ENCODE measurements around the gene ZSCAN2.
A peak's percentile ranks its signal among the peaks of the same experiment; 100 is the strongest.

Gene ZSCAN2

GRCh38 chr15:84597296-84597695 lies 3.5 kb upstream of the ZSCAN2 start:
- peaks cover 23% of the 10 kb centered on the region for H3K4me1 ChIP-seq (ENCODE audit: control insufficient read depth, insufficient read depth, low read length, poor library complexity, severe bottlenecking)
- H3K36me3 ChIP-seq (ENCODE audit: control insufficient read depth, insufficient read depth, low read length): no peaks in the 10 kb centered on the region
- no peak overlapping the region for H3K27ac ChIP-seq (ENCODE audit: insufficient read depth, low read length, poor library complexity, severe bottlenecking)

GRCh38 chr15:84598250-84598649 lies 2.6 kb upstream of the ZSCAN2 start:
- no peak overlapping the region for H3K4me3 ChIP-seq (ENCODE audit: insufficient read depth, low read depth, low read length, poor library complexity, severe bottlenecking)
- H3K4me1 ChIP-seq (ENCODE audit: control insufficient read depth, insufficient read depth, low read length, poor library complexity, severe bottlenecking): peaks cover 23% of the 10 kb centered on the region
- no peaks in the 10 kb centered on the region for H3K36me3 ChIP-seq (ENCODE audit: control insufficient read depth, insufficient read depth, low read length)
- H3K27me3 ChIP-seq (replicated peaks; ENCODE audit: control insufficient read depth, insufficient read depth, low read length, poor library complexity, severe bottlenecking): no peaks in the 10 kb centered on the region
- DNase-seq: no peak
- no peaks in the 10 kb centered on the region for H3K9me3 ChIP-seq (ENCODE audit: control insufficient read depth, low read length)
- H3K27ac ChIP-seq (ENCODE audit: insufficient read depth, low read length, poor library complexity, severe bottlenecking): peak overlapping the region; percentile 68

More at GRCh38 chr15:84597296-84597695, 3.5 kb upstream of the ZSCAN2 start:
- no peak for DNase-seq
- no peaks in the 10 kb centered on the region for H3K27me3 ChIP-seq (replicated peaks; ENCODE audit: control insufficient read depth, insufficient read depth, low read length, poor library complexity, severe bottlenecking)
- no peaks in the 10 kb centered on the region for H3K9me3 ChIP-seq (ENCODE audit: control insufficient read depth, low read length)
- no peak overlapping the region for H3K4me3 ChIP-seq (ENCODE audit: insufficient read depth, low read depth, low read length, poor library complexity, severe bottlenecking)

- no peaks in the 10 kb centered on the region for H3K36me3 ChIP-seq (ENCODE audit: control insufficient read depth, insufficient read depth, low read length)
- H3K9me3 ChIP-seq (ENCODE audit: control insufficient read depth, low read length): no peaks in the 10 kb centered on the region
- no peak overlapping the region for H3K4me3 ChIP-seq (ENCODE audit: insufficient read depth, low read depth, low read length, poor library complexity, severe bottlenecking)
- no peak overlapping the region for H3K27ac ChIP-seq (ENCODE audit: insufficient read depth, low read length, poor library complexity, severe bottlenecking)
- no peak for DNase-seq
- H3K27me3 ChIP-seq (replicated peaks; ENCODE audit: control insufficient read depth, insufficient read depth, low read length, poor library complexity, severe bottlenecking): no peaks in the 10 kb centered on the region
- H3K4me1 ChIP-seq (ENCODE audit: control insufficient read depth, insufficient read depth, low read length, poor library complexity, severe bottlenecking): peaks cover 23% of the 10 kb centered on the region
These were observed 1.8 kb upstream of the ZSCAN2 start for GRCh38 chr15:84598993-84599392.

- no peaks in the 10 kb centered on the region for H3K9me3 ChIP-seq (ENCODE audit: control insufficient read depth, low read length)
- H3K36me3 ChIP-seq (ENCODE audit: control insufficient read depth, insufficient read depth, low read length): no peaks in the 10 kb centered on the region
- H3K27ac ChIP-seq (ENCODE audit: insufficient read depth, low read length, poor library complexity, severe bottlenecking): no peak overlapping the region
- DNase-seq: no peak
- H3K27me3 ChIP-seq (replicated peaks; ENCODE audit: control insufficient read depth, insufficient read depth, low read length, poor library complexity, severe bottlenecking): no peaks in the 10 kb centered on the region
- H3K4me3 ChIP-seq (ENCODE audit: insufficient read depth, low read depth, low read length, poor library complexity, severe bottlenecking): no peak overlapping the region
- H3K4me1 ChIP-seq (ENCODE audit: control insufficient read depth, insufficient read depth, low read length, poor library complexity, severe bottlenecking): peaks cover 25% of the 10 kb centered on the region
These were observed 903 bp upstream of the ZSCAN2 start for GRCh38 chr15:84599906-84600305.

GRCh38 chr15:84600331-84600686 lies 500 bp upstream of the ZSCAN2 start:
- H3K9me3 ChIP-seq (ENCODE audit: control insufficient read depth, low read length): no peaks in the 10 kb centered on the region
- H3K27me3 ChIP-seq (replicated peaks; ENCODE audit: control insufficient read depth, insufficient read depth, low read length, poor library complexity, severe bottlenecking): no peaks in the 10 kb centered on the region
- H3K4me3 ChIP-seq (ENCODE audit: insufficient read depth, low read depth, low read length, poor library complexity, severe bottlenecking): peak overlapping the region; percentile 79
- H3K4me1 ChIP-seq (ENCODE audit: control insufficient read depth, insufficient read depth, low read length, poor library complexity, severe bottlenecking): peaks cover 29% of the 10 kb centered on the region
- DNase-seq: peak; percentile 38 to 63 (median 55)
- H3K36me3 ChIP-seq (ENCODE audit: control insufficient read depth, insufficient read depth, low read length): no peaks in the 10 kb centered on the region
- peak overlapping the region; percentile 34 for H3K27ac ChIP-seq (ENCODE audit: insufficient read depth, low read length, poor library complexity, severe bottlenecking)

- Histone ChIP-seq H3K27me3 (replicated peaks; ENCODE audit: control insufficient read depth, insufficient read depth, low read length, poor library complexity, severe bottlenecking) (no peaks in the 10 kb centered on the region), H3K4me1 (ENCODE audit: control insufficient read depth, insufficient read depth, low read length, poor library complexity, severe bottlenecking) (peaks cover 33% of the 10 kb centered on the region), H3K27ac (ENCODE audit: insufficient read depth, low read length, poor library complexity, severe bottlenecking) (peak overlapping the region; percentile 56), H3K36me3 (ENCODE audit: control insufficient read depth, insufficient read depth, low read length) (no peaks in the 10 kb centered on the region), H3K4me3 (ENCODE audit: insufficient read depth, low read depth, low read length, poor library complexity, severe bottlenecking) (peak overlapping the region; percentile 79), H3K9me3 (ENCODE audit: control insufficient read depth, low read length) (no peaks in the 10 kb centered on the region)
- no peak for DNase-seq
These were observed 688 bp downstream of the ZSCAN2 start for GRCh38 chr15:84601555-84601838.

- H3K27me3 ChIP-seq (replicated peaks; ENCODE audit: control insufficient read depth, insufficient read depth, low read length, poor library complexity, severe bottlenecking): no peaks in the 10 kb centered on the region
- no peak overlapping the region for H3K4me3 ChIP-seq (ENCODE audit: insufficient read depth, low read depth, low read length, poor library complexity, severe bottlenecking)
- no peak overlapping the region for H3K27ac ChIP-seq (ENCODE audit: insufficient read depth, low read length, poor library complexity, severe bottlenecking)
- H3K9me3 ChIP-seq (ENCODE audit: control insufficient read depth, low read length): no peaks in the 10 kb centered on the region
- peaks cover 3% of the 10 kb centered on the region for H3K36me3 ChIP-seq (ENCODE audit: control insufficient read depth, insufficient read depth, low read length)
- H3K4me1 ChIP-seq (ENCODE audit: control insufficient read depth, insufficient read depth, low read length, poor library complexity, severe bottlenecking): peaks cover 23% of the 10 kb centered on the region
- DNase-seq: no peak
These were observed 3.0 kb downstream of the ZSCAN2 start for GRCh38 chr15:84603630-84604379.

GRCh38 chr15:84604826-84605553 lies 4.2 kb downstream of the ZSCAN2 start:
- Histone ChIP-seq H3K9me3 (ENCODE audit: control insufficient read depth, low read length) (no peaks in the 10 kb centered on the region), H3K36me3 (ENCODE audit: control insufficient read depth, insufficient read depth, low read length) (peaks cover 3% of the 10 kb centered on the region), H3K27me3 (replicated peaks; ENCODE audit: control insufficient read depth, insufficient read depth, low read length, poor library complexity, severe bottlenecking) (no peaks in the 10 kb centered on the region), H3K4me1 (ENCODE audit: control insufficient read depth, insufficient read depth, low read length, poor library complexity, severe bottlenecking) (peaks cover 13% of the 10 kb centered on the region), H3K4me3 (ENCODE audit: insufficient read depth, low read depth, low read length, poor library complexity, severe bottlenecking) (no peak overlapping the region), H3K27ac (ENCODE audit: insufficient read depth, low read length, poor library complexity, severe bottlenecking) (no peak overlapping the region)
- DNase-seq: peak in 2 of 3 donors; percentile 8 to 15

GRCh38 chr15:84605554-84605882 lies 4.7 kb downstream of the ZSCAN2 start:
- Histone ChIP-seq H3K27me3 (replicated peaks; ENCODE audit: control insufficient read depth, insufficient read depth, low read length, poor library complexity, severe bottlenecking) (no peaks in the 10 kb centered on the region), H3K36me3 (ENCODE audit: control insufficient read depth, insufficient read depth, low read length) (peaks cover 3% of the 10 kb centered on the region), H3K9me3 (ENCODE audit: control insufficient read depth, low read length) (no peaks in the 10 kb centered on the region), H3K27ac (ENCODE audit: insufficient read depth, low read length, poor library complexity, severe bottlenecking) (no peak overlapping the region), H3K4me3 (ENCODE audit: insufficient read depth, low read depth, low read length, poor library complexity, severe bottlenecking) (no peak overlapping the region), H3K4me1 (ENCODE audit: control insufficient read depth, insufficient read depth, low read length, poor library complexity, severe bottlenecking) (peaks cover 10% of the 10 kb centered on the region)
- DNase-seq: no peak

GRCh38 chr15:84606653-84607120 lies 5.9 kb downstream of the ZSCAN2 start:
- H3K27me3 ChIP-seq (replicated peaks; ENCODE audit: control insufficient read depth, insufficient read depth, low read length, poor library complexity, severe bottlenecking): no peaks in the 10 kb centered on the region
- DNase-seq: no peak
- no peaks in the 10 kb centered on the region for H3K9me3 ChIP-seq (ENCODE audit: control insufficient read depth, low read length)

More at GRCh38 chr15:84606653-84607120, 5.9 kb downstream of the ZSCAN2 start:
- peaks cover 3% of the 10 kb centered on the region for H3K36me3 ChIP-seq (ENCODE audit: control insufficient read depth, insufficient read depth, low read length)
- H3K4me1 ChIP-seq (ENCODE audit: control insufficient read depth, insufficient read depth, low read length, poor library complexity, severe bottlenecking): peaks cover 10% of the 10 kb centered on the region
- no peak overlapping the region for H3K4me3 ChIP-seq (ENCODE audit: insufficient read depth, low read depth, low read length, poor library complexity, severe bottlenecking)
- no peak overlapping the region for H3K27ac ChIP-seq (ENCODE audit: insufficient read depth, low read length, poor library complexity, severe bottlenecking)

All from effector memory CD4-positive, alpha-beta T cell (primary cell).